Body of pancreas (tissue), 4 donors: Measurements from ENCODE around the gene KRT80. TPM values are rescaled to one million over a fixed set of nuclear protein-coding genes. Genes with fewer than 3 reads are reported as not detected.

Source experiments
- ATAC-seq: fragments of 150-250 bp; one replicate; pipeline ENCODE4 v1.9.1; 2016
- DNase-seq, 4 donors: peaks; one replicate each; pipeline ENCODE4 v3.0.0-alpha.2; 2019
- H3K27ac ChIP-seq, 4 donors: fragments of 200-600 bp; sonication (generic); 1 replicate in 3 of 4; 2 replicates in 1 of 4; pipeline versions ENCODE4 v1.5.1 to v1.6.1; 2016 to 2019; ENCODE audit warnings: mild to moderate bottlenecking in 1 of 4, mixed read lengths in 1 of 4, moderate library complexity in 1 of 4
- H3K27me3 ChIP-seq, 2 donors: fragments of 200-600 bp; sonication (generic); one replicate each; pipeline ENCODE4 v1.6.0; 2016; ENCODE audit warnings: mild to moderate bottlenecking in 1 of 2
- H3K36me3 ChIP-seq, 2 donors: fragments of 200-600 bp; sonication (generic); replicated peaks in 1 of 2; 2 replicates each; pipeline ENCODE4 v1.5.1; 2016; ENCODE audit warnings: low read depth in 2 of 2; ENCODE audit not compliant: insufficient read depth in 1 of 2
- H3K4me1 ChIP-seq: fragments of 200-600 bp; sonication (generic); one replicate; pipeline ENCODE4 v1.6.0; 2016
- H3K4me3 ChIP-seq, 2 donors: fragments of 200-600 bp; sonication (generic); 1 replicate in 1 of 2; 2 replicates in 1 of 2; pipeline ENCODE4 v1.5.1; 2016 to 2019
- H3K9me3 ChIP-seq, 3 donors: fragments of 200-600 bp; sonication (generic); 1 replicate in 2 of 3; 2 replicates in 1 of 3; pipeline ENCODE4 v1.5.1; 2016
- POLR2A ChIP-seq, 3 donors: fragments of 450-650 bp; IDR thresholded peaks; one replicate each; pipeline ENCODE4 v1.6.1; 2016; ENCODE audit warnings: antibody characterized with exemption in 3 of 3, mild to moderate bottlenecking in 2 of 3
- WGBS, 2 donors: methylation state at CpG; one replicate each; pipeline ENCODE4 v1.1.5; 2017; 5-methylcytosine and 5-hydroxymethylcytosine counted together
- intact Hi-C: fragments of 100-400 bp; cut with DNase I; formaldehyde crosslinking; loops from one replicate; pipeline ENCODE4 v1.15.1; 2023
- total RNA-seq, 2 donors: library from RNA; depleted of rRNA; stranded (reverse); fragments of >200 nt; gene quantifications; one replicate each; pipeline ENCODE4 v1.1.0, GENCODE V29; 2016
- TF ChIP-seq, protein P1 (sequence below), 7 experiments: fragments of 450-650 bp in 4 of 7; fragments of 200-600 bp in 3 of 7; sonication (generic) in 3 of 7; IDR thresholded peaks; one replicate each; pipeline ENCODE4 v1.5.1; 2016 to 2019; ENCODE audit warnings: antibody characterized with exemption in 7 of 7

Gene KRT80
- total RNA-seq, 2 donors from 2014 or later: 10.2 to 11.9 TPM

DNA sequence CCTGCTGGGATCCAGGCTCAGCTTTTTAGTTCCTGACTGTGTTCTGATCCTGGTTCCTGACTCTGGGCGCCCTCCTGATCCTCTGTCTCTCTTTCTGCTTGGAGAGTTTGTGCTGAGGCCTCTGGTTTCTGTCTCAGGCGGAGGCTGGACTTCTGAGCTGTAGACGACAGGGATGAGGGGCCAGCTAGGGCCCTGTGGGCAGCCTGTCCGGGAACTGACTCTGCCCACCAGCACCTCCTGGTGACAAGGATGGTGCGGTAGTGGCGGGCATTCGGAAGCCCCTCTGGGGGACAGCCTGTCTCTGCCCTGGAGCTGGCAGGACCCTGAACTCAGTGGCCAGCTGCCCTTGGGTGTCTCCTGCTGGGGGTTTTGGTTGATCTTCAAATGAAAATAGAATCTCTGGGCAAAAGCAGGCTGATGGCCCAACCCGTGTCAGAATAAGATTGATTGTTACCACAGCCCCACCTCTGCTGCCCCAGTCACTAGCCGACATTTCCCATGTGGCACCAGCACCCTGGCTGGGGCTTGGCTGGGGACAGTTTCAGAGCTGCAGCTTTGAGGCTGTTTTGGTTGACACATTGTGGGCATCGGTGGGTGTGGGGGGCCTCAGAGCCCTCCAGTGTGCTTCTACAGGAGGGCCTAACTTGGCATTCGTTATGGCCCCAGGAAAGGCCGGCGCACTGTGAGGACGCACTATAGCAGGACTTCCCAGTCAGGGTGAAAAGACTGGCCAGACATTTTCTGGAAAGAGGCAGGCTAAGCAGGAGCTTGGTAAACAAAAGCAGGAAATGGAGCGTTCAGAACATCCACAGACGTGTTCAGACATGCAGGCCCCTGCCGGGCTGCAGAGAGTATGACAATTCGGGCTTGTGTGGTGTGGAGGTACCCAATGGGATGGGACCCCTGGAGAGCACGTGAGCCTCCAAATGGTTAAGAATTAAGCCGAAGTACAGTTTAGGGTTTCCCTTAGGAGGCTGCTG, 16.2 kb downstream of the KRT80 start:
- peaks cover 11% of the 10 kb centered on the region for H3K4me1 ChIP-seq
- 65 to 74% methylated on average over 12 to 20 of the region's 20 CpGs for WGBS, 2 donors
- ATAC-seq (peak; percentile 51), DNase-seq (no peak)
- H3K4me3 ChIP-seq: no peak overlapping the region
- intact Hi-C loops: no loop called here
- H3K36me3 ChIP-seq: no peaks in the 10 kb centered on the region
- peak overlapping the region in 3 of 4 donors; percentile 50 to 74 (median 54) for H3K27ac ChIP-seq
- no peaks in the 10 kb centered on the region for H3K9me3 ChIP-seq
- TF ChIP-seq POLR2A (IDR thresholded peaks at IDR 0.05): no peak
- TF ChIP-seq, protein P1, sequence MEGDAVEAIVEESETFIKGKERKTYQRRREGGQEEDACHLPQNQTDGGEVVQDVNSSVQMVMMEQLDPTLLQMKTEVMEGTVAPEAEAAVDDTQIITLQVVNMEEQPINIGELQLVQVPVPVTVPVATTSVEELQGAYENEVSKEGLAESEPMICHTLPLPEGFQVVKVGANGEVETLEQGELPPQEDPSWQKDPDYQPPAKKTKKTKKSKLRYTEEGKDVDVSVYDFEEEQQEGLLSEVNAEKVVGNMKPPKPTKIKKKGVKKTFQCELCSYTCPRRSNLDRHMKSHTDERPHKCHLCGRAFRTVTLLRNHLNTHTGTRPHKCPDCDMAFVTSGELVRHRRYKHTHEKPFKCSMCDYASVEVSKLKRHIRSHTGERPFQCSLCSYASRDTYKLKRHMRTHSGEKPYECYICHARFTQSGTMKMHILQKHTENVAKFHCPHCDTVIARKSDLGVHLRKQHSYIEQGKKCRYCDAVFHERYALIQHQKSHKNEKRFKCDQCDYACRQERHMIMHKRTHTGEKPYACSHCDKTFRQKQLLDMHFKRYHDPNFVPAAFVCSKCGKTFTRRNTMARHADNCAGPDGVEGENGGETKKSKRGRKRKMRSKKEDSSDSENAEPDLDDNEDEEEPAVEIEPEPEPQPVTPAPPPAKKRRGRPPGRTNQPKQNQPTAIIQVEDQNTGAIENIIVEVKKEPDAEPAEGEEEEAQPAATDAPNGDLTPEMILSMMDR (IDR thresholded peaks at IDR 0.05): peak in 2 of 7 experiments; percentile 22 to 35
- H3K27me3 ChIP-seq: no peaks in the 10 kb centered on the region

DNA sequence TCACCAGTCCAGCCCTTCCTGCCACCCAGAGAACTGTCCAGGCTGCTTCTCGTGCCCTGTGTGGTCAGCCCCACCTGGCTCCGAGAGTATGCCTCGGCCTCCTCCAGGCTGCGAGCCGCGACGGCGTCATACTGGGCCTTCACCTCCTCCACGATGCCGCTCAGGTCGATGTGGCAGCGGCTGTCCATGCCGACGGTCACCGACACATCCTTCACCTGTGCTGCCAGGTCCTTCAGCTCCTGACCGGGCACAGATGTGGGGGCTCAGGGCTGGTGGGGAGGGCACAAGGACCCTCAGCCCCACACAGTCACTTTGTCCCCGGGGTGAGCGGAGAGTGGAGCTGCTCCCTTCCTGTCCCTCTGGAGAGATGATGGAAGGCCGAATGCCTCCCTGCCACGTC, 18.3 kb downstream of the KRT80 start:
- H3K27ac ChIP-seq: no peak overlapping the region
- H3K4me3 ChIP-seq: no peak overlapping the region
- H3K9me3 ChIP-seq: no peaks in the 10 kb centered on the region
- no peaks in the 10 kb centered on the region for H3K36me3 ChIP-seq
- ATAC-seq: no peak
- WGBS, 2 donors: 89 to 91% methylated on average over 11 to 14 of the region's 20 CpGs
- H3K4me1 ChIP-seq: peaks cover 11% of the 10 kb centered on the region
- intact Hi-C loops: no loop called here
- TF ChIP-seq, protein P1 (IDR thresholded peaks at IDR 0.05): no peak
- TF ChIP-seq POLR2A (IDR thresholded peaks at IDR 0.05): no peak
- no peak for DNase-seq
- no peaks in the 10 kb centered on the region for H3K27me3 ChIP-seq

DNA sequence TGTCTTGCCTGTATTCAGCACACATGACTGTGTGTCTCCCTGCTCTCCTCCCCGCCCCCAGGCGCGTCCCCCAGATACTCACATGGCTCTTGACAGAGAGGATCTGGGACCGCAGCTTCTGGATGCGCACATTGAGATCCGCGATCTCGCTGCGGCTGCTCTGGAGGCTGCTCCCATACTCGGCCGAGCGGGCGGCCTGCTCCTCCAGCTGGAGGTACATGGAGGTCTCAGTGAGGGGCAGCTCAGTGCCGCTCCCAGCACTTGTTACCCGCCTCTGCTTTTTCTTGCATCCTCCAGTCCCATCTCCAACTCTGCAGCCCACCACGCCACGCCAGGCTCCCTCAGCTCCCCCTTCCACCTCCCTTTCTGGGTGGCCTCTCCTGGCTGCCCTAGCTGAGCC, 18.9 kb downstream of the KRT80 start:
- 88% methylated on average over 11 to 13 of the region's 17 CpGs for WGBS, 2 donors
- intact Hi-C loops: no loop called here
- no peak for ATAC-seq
- TF ChIP-seq, protein P1 (IDR thresholded peaks at IDR 0.05): no peak
- no peak for TF ChIP-seq POLR2A (IDR thresholded peaks at IDR 0.05)
- no peak overlapping the region for H3K4me3 ChIP-seq
- no peaks in the 10 kb centered on the region for H3K27me3 ChIP-seq
- no peaks in the 10 kb centered on the region for H3K9me3 ChIP-seq
- H3K36me3 ChIP-seq: no peaks in the 10 kb centered on the region
- H3K4me1 ChIP-seq: peaks cover 11% of the 10 kb centered on the region
- no peak for DNase-seq
- no peak overlapping the region for H3K27ac ChIP-seq

DNA sequence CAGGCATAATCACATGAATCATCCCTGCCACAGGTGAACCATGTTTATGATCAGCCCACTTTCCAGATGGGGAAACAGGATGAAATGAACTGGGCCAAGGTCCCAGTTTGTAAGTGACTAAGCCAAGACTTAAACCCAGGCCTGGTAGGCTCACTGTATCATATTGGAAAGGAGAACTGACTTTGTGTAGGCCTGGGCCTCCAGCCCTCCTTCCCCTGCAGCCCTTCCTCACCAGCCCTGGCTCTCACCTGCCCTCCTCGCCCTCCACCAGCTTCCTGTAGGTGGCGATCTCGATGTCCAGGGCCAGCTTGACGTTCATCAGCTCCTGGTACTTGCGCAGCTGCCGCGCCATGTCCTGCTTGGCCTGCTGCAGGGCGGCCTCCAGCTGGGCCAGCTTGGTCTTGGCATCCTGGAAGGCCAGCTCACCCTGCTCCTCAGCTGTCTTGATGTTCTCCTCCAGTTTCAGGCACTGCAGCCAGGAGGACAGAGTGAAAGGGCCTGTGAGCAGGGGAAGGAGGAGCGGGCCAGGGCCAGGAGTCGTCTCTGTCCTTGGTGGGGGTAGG, 19.8 kb downstream of the KRT80 start:
- WGBS, 2 donors: 61 to 73% methylated on average over 10 of the region's 10 CpGs
- TF ChIP-seq, protein P1 (IDR thresholded peaks at IDR 0.05): peak; percentile 24 to 72 (median 52)
- TF ChIP-seq POLR2A (IDR thresholded peaks at IDR 0.05): no peak
- intact Hi-C loops: no loop called here
- DNase-seq: peak; percentile 60 to 78 (median 70)
- peak; percentile 36 for ATAC-seq
- Histone ChIP-seq H3K36me3 (no peaks in the 10 kb centered on the region), H3K9me3 (no peaks in the 10 kb centered on the region), H3K4me1 (peaks cover 11% of the 10 kb centered on the region), H3K27ac (no peak overlapping the region), H3K4me3 (no peak overlapping the region), H3K27me3 (no peaks in the 10 kb centered on the region)
